Lower leg skin (tissue), 4 donors: ENCODE measurements around the gene MSH2. TPM values are rescaled to one million over a fixed set of nuclear protein-coding genes. Genes with fewer than 3 reads are reported as not detected.

Experiments
- DNase-seq, 2 donors: peaks; one replicate each; pipeline ENCODE4 v3.0.0-alpha.2; 2019; ENCODE audit warnings: low spot score in 2 of 2
- H3K4me3 ChIP-seq: fragments of 200-600 bp; sonication (generic); 2 replicates; pipeline ENCODE4 v1.5.1; 2017; ENCODE audit warnings: mild to moderate bottlenecking, low read depth; ENCODE audit not compliant: poor library complexity, severe bottlenecking
- CTCF ChIP-seq, 3 donors: fragments of 450-650 bp; IDR thresholded peaks; one replicate each; pipeline ENCODE4 v1.5.1; 2016; ENCODE audit warnings: antibody characterized with exemption in 3 of 3, mild to moderate bottlenecking in 3 of 3, moderate library complexity in 2 of 3
- POLR2A ChIP-seq, 2 donors: fragments of 450-650 bp; IDR thresholded peaks; one replicate each; pipeline ENCODE4 v1.6.1; 2016 to 2017; ENCODE audit warnings: antibody characterized with exemption in 2 of 2, mild to moderate bottlenecking in 1 of 2, moderate library complexity in 1 of 2
- WGBS, 2 donors: methylation state at CpG; one replicate each; pipeline ENCODE4 v1.1.5; 2018; 5-methylcytosine and 5-hydroxymethylcytosine counted together
- intact Hi-C: fragments of 100-400 bp; cut with DNase I; formaldehyde crosslinking; loops from one replicate; pipeline ENCODE4 v1.15.0; 2023; ENCODE audit warnings: low total_unique reads
- total RNA-seq, 4 donors: library from RNA; depleted of rRNA; stranded (reverse); fragments of >200 nt; gene quantifications; one replicate each; pipeline ENCODE4 v1.1.0, GENCODE V29; 2016

The MSH2 gene
- total RNA-seq, 4 donors from 2014 or later, result 10.6 to 11.9 (median 11.5) TPM

GRCh38 chr2:47504174-47504810 is 101.3 kb downstream of the MSH2 start:
- TF ChIP-seq CTCF (IDR thresholded peaks at IDR 0.05), result no peak
- TF ChIP-seq POLR2A (IDR thresholded peaks at IDR 0.05), result no peak
- 93 to 99% methylated on average over 6 of the region's 6 CpGs for WGBS, 2 donors
- DNase-seq, result peak in 1 of 2 donors; percentile 39
- intact Hi-C loops, result no loop called here
- no peak overlapping the region for H3K4me3 ChIP-seq

GRCh38 chr2:47506024-47506423 is 103.1 kb downstream of the MSH2 start:
- no peak overlapping the region for H3K4me3 ChIP-seq
- 77 to 79% methylated on average over 4 of the region's 4 CpGs for WGBS, 2 donors
- intact Hi-C loops, result no loop called here
- TF ChIP-seq CTCF (IDR thresholded peaks at IDR 0.05) (no peak), POLR2A (IDR thresholded peaks at IDR 0.05) (no peak)
- peak in 1 of 2 donors; percentile 14 for DNase-seq

GRCh38 chr2:47506436-47506835 is 103.5 kb downstream of the MSH2 start:
- DNase-seq, result no peak
- H3K4me3 ChIP-seq, result no peak overlapping the region
- WGBS, 2 donors, result 84 to 89% methylated on average over 5 of the region's 5 CpGs
- TF ChIP-seq POLR2A (IDR thresholded peaks at IDR 0.05), result no peak
- no peak for TF ChIP-seq CTCF (IDR thresholded peaks at IDR 0.05)
- intact Hi-C loops, result no loop called here

GRCh38 chr2:47508080-47508479 is 105.1 kb downstream of the MSH2 start:
- DNase-seq, result no peak
- H3K4me3 ChIP-seq, result no peak overlapping the region

GRCh38 chr2:47508641-47509040 is 105.7 kb downstream of the MSH2 start:
- TF ChIP-seq CTCF (IDR thresholded peaks at IDR 0.05), result no peak
- no peak for TF ChIP-seq POLR2A (IDR thresholded peaks at IDR 0.05)
- 87 to 89% methylated on average over 2 of the region's 2 CpGs for WGBS, 2 donors
- no peak for DNase-seq
- intact Hi-C loops, result no loop called here
- no peak overlapping the region for H3K4me3 ChIP-seq

More at GRCh38 chr2:47508080-47508479, 105.1 kb downstream of the MSH2 start:
- intact Hi-C loops, result no loop called here
- TF ChIP-seq POLR2A (IDR thresholded peaks at IDR 0.05), result no peak
- TF ChIP-seq CTCF (IDR thresholded peaks at IDR 0.05), result no peak
- WGBS, 2 donors, result 43 to 56% methylated on average over 4 of the region's 4 CpGs

- no peak for DNase-seq
- TF ChIP-seq POLR2A (IDR thresholded peaks at IDR 0.05) (no peak), CTCF (IDR thresholded peaks at IDR 0.05) (no peak)
- H3K4me3 ChIP-seq, result no peak overlapping the region
- intact Hi-C loops, result no loop called here
- WGBS, 2 donors, result 81 to 93% methylated on average over 4 of the region's 4 CpGs
Measured at GRCh38 chr2:47509250-47509649, 106.3 kb downstream of the MSH2 start.
